ENCODE results near the gene CRIP2. TPM values are rescaled to one million over a fixed set of nuclear protein-coding genes. Genes with fewer than 3 reads are reported as not detected.

Gene CRIP2
- total RNA-seq, 4 donors from 2014 or later: 31.4 to 47.1 (median 38.8) TPM

DNA sequence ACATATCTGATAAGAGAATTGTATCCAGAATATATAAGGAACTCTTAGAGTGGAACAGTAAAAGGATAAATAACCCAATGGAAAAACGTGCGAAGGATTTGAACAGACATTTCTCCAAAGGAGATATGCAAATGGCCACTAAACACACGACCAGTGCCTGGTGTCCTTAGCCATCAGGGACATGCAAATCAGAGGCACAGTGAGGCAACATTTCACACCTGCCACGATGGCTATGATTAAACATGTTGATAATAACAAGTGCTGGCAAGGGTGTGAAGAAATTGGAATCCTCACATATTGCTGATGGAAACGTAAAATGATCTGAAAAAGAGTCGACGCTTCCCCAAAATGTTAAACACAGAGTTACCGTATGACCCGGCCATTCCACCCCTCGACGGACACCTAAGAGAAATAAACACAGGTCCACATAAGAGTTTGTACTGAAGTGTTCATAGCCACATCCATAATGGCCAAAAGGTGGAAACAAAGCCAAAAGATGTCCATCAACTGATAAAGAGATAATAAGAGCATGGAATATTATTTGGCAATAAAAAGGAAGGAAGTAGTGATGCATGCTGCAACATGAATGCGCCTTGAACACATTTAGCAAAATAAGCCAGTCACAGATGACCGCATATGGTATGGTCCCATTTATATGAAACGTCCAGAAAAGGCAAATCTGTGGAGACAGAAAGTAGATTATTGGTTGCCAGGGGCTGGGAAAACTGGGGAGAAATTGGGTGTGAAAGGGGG, 45.5 kb downstream of the CRIP2 start:
- Histone ChIP-seq H3K9me3 (no peaks in the 10 kb centered on the region), H3K36me3 (no peaks in the 10 kb centered on the region), H3K27ac (no peak overlapping the region), H3K27me3 (peaks cover 0 to 12% (median 10%) of the 10 kb centered on the region in 3 donors), H3K4me3 (no peak overlapping the region), H3K4me1 (no peaks in the 10 kb centered on the region)
- intact Hi-C loops (cut with DNase I; ENCODE audit: low total_unique reads) (no loop called here), in situ Hi-C loops (cut with MboI; ENCODE audit: low sequenced_read_pairs in 4 of 4) (loop anchor here in 1 of 4 donors (5.0 kb wide), 1 partner anchor 148 kb away; no protein-coding TSS in a partner anchor)
- no peak for ATAC-seq
- no peak for DNase-seq
- TF ChIP-seq, protein P1, sequence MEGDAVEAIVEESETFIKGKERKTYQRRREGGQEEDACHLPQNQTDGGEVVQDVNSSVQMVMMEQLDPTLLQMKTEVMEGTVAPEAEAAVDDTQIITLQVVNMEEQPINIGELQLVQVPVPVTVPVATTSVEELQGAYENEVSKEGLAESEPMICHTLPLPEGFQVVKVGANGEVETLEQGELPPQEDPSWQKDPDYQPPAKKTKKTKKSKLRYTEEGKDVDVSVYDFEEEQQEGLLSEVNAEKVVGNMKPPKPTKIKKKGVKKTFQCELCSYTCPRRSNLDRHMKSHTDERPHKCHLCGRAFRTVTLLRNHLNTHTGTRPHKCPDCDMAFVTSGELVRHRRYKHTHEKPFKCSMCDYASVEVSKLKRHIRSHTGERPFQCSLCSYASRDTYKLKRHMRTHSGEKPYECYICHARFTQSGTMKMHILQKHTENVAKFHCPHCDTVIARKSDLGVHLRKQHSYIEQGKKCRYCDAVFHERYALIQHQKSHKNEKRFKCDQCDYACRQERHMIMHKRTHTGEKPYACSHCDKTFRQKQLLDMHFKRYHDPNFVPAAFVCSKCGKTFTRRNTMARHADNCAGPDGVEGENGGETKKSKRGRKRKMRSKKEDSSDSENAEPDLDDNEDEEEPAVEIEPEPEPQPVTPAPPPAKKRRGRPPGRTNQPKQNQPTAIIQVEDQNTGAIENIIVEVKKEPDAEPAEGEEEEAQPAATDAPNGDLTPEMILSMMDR (IDR thresholded peaks at IDR 0.05 in 4 of 5, conservative IDR thresholded peaks at IDR 0.05 in 1 of 5): no peak
- no peak for TF ChIP-seq POLR2A (IDR thresholded peaks at IDR 0.05)

GRCh38 chr14:105525326-105525725, 50.7 kb downstream of the CRIP2 start:
- Histone ChIP-seq H3K36me3 (no peaks in the 10 kb centered on the region), H3K27me3 (peaks cover 24 to 37% (median 36%) of the 10 kb centered on the region in 3 donors), H3K4me3 (no peak overlapping the region), H3K27ac (no peak overlapping the region), H3K9me3 (no peaks in the 10 kb centered on the region), H3K4me1 (peaks cover 11 to 24% of the 10 kb centered on the region in 2 donors)
- ATAC-seq (no peak), DNase-seq (no peak)
- intact Hi-C loops (cut with DNase I; ENCODE audit: low total_unique reads) (no loop called here), in situ Hi-C loops (cut with MboI; ENCODE audit: low sequenced_read_pairs in 4 of 4) (no loop called here)
- TF ChIP-seq POLR2A (IDR thresholded peaks at IDR 0.05): no peak
- TF ChIP-seq, protein P1 (IDR thresholded peaks at IDR 0.05 in 4 of 5, conservative IDR thresholded peaks at IDR 0.05 in 1 of 5): no peak

DNA sequence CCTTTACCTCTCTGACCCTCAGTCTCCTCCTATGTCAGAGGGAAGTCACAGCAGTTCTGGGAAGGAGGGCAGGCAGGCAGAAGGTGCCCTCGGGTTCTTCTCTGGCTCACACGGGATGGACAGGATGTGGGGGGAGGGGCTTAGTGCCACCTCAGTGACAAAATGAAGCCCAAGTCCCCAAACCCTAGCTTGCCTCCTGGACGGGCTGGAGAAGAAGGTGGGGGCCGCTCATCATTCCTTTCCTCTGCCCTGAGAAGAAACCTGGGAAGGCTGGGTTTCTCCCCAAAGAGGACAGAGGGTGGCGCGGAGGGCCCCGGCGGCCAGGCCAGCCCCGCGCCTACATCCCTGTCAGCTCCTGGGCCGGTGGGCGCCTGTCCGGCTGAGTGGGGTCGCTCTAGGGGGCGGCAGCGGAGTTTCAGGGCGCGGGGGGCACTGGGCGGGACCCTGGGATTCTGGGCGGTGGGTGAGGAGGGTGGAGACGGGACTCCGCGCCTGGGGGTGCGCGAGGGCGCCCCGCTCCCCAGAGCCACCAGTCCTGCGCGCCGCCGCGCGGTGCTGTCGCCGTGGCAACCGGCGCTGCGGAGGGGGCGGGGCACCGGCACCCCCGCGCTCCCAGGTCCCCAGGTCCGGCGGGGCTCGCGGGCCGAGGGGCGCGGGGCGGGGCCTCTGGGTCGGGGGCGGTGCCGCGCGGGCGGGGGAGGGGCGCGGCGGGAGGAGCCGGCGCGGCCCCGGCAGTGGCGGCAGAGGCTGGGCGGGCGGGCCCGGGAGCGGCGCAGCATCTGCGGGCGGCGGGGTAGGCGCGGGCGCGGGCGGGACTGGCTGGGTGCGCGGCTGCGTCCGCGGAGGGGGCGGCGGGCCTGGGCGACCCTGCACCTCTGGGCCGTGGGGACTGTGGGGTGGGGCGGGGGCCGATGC, 51.5 kb downstream of the CRIP2 start, which contains the start of gene TMEM121:
TMEM121 (plus strand) TSS at position 723 of the 915 bp plus-strand sequence. CDS start 2,252 bp downstream, outside the sequence.
- H3K27me3 ChIP-seq: peaks cover 24 to 37% (median 36%) of the 10 kb centered on the region in 3 donors
- H3K9me3 ChIP-seq: no peaks in the 10 kb centered on the region
- peaks cover 11 to 24% of the 10 kb centered on the region in 2 donors for H3K4me1 ChIP-seq
- DNase-seq: no peak
- TF ChIP-seq, protein P1 (IDR thresholded peaks at IDR 0.05 in 4 of 5, conservative IDR thresholded peaks at IDR 0.05 in 1 of 5): no peak
- no peak for TF ChIP-seq POLR2A (IDR thresholded peaks at IDR 0.05)
- no peak within 1 kb of the TSS for H3K27ac ChIP-seq
- intact Hi-C loops (cut with DNase I; ENCODE audit: low total_unique reads) (no loop called here), in situ Hi-C loops (cut with MboI; ENCODE audit: low sequenced_read_pairs in 4 of 4) (no loop called here)
- ATAC-seq: no peak
- H3K4me3 ChIP-seq: peak within 1 kb of the TSS; percentile 54 to 86 (median 67)
- no peaks in the 10 kb centered on the region for H3K36me3 ChIP-seq

- DNase-seq (no peak), ATAC-seq (no peak)
- intact Hi-C loops (cut with DNase I; ENCODE audit: low total_unique reads) (no loop called here), in situ Hi-C loops (cut with MboI; ENCODE audit: low sequenced_read_pairs in 4 of 4) (no loop called here)
- TF ChIP-seq, protein P1 (IDR thresholded peaks at IDR 0.05 in 4 of 5, conservative IDR thresholded peaks at IDR 0.05 in 1 of 5): no peak
- no peak for TF ChIP-seq POLR2A (IDR thresholded peaks at IDR 0.05)
- Histone ChIP-seq H3K4me3 (peak overlapping the region; percentile 54 to 86 (median 67)), H3K9me3 (no peaks in the 10 kb centered on the region), H3K27me3 (peaks cover 24 to 37% (median 36%) of the 10 kb centered on the region in 3 donors), H3K27ac (no peak overlapping the region), H3K36me3 (no peaks in the 10 kb centered on the region), H3K4me1 (peaks cover 11 to 24% of the 10 kb centered on the region in 2 donors)
These were observed 52.3 kb downstream of the CRIP2 start for GRCh38 chr14:105526776-105527380.

Data from gastrocnemius medialis (tissue), 4 donors.